Hepatocyte (in vitro differentiated cells): Measurements from ENCODE around the gene TRIM17. TPM values are rescaled to one million over a fixed set of nuclear protein-coding genes. Genes with fewer than 3 reads are reported as not detected.
A peak's percentile ranks its signal among the peaks of the same experiment; 100 is the strongest.

Experiments
- DNase-seq: peaks from one replicate; pipeline ENCODE4 v3.0.0-alpha.2; 2016; ENCODE audit warnings: low spot score
- H2AFZ ChIP-seq: fragments of 200-600 bp; sonication (generic); 2 replicates; pipeline ENCODE4 v1.6.0; 2016; ENCODE audit warnings: antibody characterized with exemption, mild to moderate bottlenecking
- H3K27ac ChIP-seq: fragments of 200-600 bp; sonication (generic); 2 replicates; pipeline ENCODE4 v1.5.1; 2016; ENCODE audit warnings: mild to moderate bottlenecking
- H3K27me3 ChIP-seq: fragments of 200-600 bp; sonication (generic); 2 replicates; pipeline ENCODE4 v1.6.1; 2016
- H3K36me3 ChIP-seq: fragments of 200-600 bp; sonication (generic); replicated peaks from 2 replicates; pipeline ENCODE4 v1.5.1; 2016; ENCODE audit warnings: low read depth; ENCODE audit not compliant: insufficient read depth
- H3K4me1 ChIP-seq: fragments of 200-600 bp; sonication (generic); 2 replicates; pipeline ENCODE4 v1.5.1; 2016; ENCODE audit warnings: mild to moderate bottlenecking, moderate library complexity; ENCODE audit not compliant: insufficient read depth
- H3K4me2 ChIP-seq: fragments of 200-600 bp; sonication (generic); 2 replicates; pipeline ENCODE4 v1.6.0; 2016
- H3K4me3 ChIP-seq: fragments of 200-600 bp; sonication (generic); 2 replicates; pipeline ENCODE4 v1.5.1; 2016; ENCODE audit warnings: mild to moderate bottlenecking
- H3K79me2 ChIP-seq: fragments of 200-600 bp; sonication (generic); 2 replicates; pipeline ENCODE4 v1.6.0; 2017; ENCODE audit warnings: mild to moderate bottlenecking
- H3K9me2 ChIP-seq: fragments of 200-600 bp; sonication (generic); replicated peaks from 2 replicates; pipeline ENCODE4 v1.6.0; 2017; ENCODE audit warnings: mild to moderate bottlenecking; ENCODE audit not compliant: insufficient read depth
- H3K9me3 ChIP-seq: fragments of 200-600 bp; sonication (generic); 2 replicates; pipeline ENCODE4 v1.5.1; 2016; ENCODE audit warnings: low read depth, mild to moderate bottlenecking
- H4K20me1 ChIP-seq: fragments of 200-600 bp; sonication (generic); 2 replicates; pipeline ENCODE4 v1.6.0; 2016; ENCODE audit warnings: mild to moderate bottlenecking; ENCODE audit not compliant: insufficient read depth, poor library complexity, severe bottlenecking
- EZH2 ChIP-seq: fragments of 200-600 bp; sonication (generic); IDR thresholded peaks from 2 replicates; pipeline ENCODE4 v1.6.1; 2016; ENCODE audit warnings: antibody characterized with exemption, mild to moderate bottlenecking, borderline replicate concordance
- EZH2phosphoT487 ChIP-seq: fragments of 200-600 bp; sonication (generic); IDR thresholded peaks from one replicate; pipeline ENCODE4 v1.6.1; 2018; ENCODE audit warnings: antibody characterized with exemption, mild to moderate bottlenecking, low read depth, moderate library complexity; ENCODE audit not compliant: unreplicated experiment, severe bottlenecking
- WGBS: methylation state at CpG from one replicate; pipeline ENCODE4 v1.1.6; 2016; ENCODE audit warnings: low lambda C conversion rate; ENCODE audit errors: missing lambda C conversion rate; 5-methylcytosine and 5-hydroxymethylcytosine counted together
- polyA plus RNA-seq: library from polyadenylated mRNA; unstranded; fragments of >200 nt; fragmentation: Nextera tagmentation; extraction: Ambion mirVana; gene quantifications from 2 replicates; pipeline ENCODE4 v1.2.1, GENCODE V29; 2016
- total RNA-seq: library from RNA; depleted of rRNA; stranded (reverse); fragments of >200 nt; gene quantifications from 2 replicates; pipeline ENCODE4 v1.2.3, GENCODE V29; 2014
- TF ChIP-seq, protein P1 (sequence below): fragments of 200-600 bp; sonication (generic); IDR thresholded peaks from 2 replicates; pipeline ENCODE4 v1.5.1; 2016; ENCODE audit warnings: antibody characterized with exemption, mild to moderate bottlenecking; ENCODE audit not compliant: poor library complexity

Gene TRIM17, protein sequence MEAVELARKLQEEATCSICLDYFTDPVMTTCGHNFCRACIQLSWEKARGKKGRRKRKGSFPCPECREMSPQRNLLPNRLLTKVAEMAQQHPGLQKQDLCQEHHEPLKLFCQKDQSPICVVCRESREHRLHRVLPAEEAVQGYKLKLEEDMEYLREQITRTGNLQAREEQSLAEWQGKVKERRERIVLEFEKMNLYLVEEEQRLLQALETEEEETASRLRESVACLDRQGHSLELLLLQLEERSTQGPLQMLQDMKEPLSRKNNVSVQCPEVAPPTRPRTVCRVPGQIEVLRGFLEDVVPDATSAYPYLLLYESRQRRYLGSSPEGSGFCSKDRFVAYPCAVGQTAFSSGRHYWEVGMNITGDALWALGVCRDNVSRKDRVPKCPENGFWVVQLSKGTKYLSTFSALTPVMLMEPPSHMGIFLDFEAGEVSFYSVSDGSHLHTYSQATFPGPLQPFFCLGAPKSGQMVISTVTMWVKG
- 2.1 and 2.4 TPM in 2 replicates for total RNA-seq
- 5.7 and 7.3 TPM in 2 replicates for polyA plus RNA-seq

GRCh38 chr1:228416217-228416933, at the start of gene TRIM17:
Gene TRIM17 (minus strand): TSS chr1:228416861. CDS start chr1:228415072, 1,789 bp downstream.
- no peaks in the 10 kb centered on the region for H3K9me3 ChIP-seq
- H3K27ac ChIP-seq: no peak within 1 kb of the TSS
- no peak for TF ChIP-seq EZH2phosphoT487
- TF ChIP-seq, protein P1, sequence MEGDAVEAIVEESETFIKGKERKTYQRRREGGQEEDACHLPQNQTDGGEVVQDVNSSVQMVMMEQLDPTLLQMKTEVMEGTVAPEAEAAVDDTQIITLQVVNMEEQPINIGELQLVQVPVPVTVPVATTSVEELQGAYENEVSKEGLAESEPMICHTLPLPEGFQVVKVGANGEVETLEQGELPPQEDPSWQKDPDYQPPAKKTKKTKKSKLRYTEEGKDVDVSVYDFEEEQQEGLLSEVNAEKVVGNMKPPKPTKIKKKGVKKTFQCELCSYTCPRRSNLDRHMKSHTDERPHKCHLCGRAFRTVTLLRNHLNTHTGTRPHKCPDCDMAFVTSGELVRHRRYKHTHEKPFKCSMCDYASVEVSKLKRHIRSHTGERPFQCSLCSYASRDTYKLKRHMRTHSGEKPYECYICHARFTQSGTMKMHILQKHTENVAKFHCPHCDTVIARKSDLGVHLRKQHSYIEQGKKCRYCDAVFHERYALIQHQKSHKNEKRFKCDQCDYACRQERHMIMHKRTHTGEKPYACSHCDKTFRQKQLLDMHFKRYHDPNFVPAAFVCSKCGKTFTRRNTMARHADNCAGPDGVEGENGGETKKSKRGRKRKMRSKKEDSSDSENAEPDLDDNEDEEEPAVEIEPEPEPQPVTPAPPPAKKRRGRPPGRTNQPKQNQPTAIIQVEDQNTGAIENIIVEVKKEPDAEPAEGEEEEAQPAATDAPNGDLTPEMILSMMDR: peak; percentile 51
- peak within 1 kb of the TSS; percentile 78 for H3K4me3 ChIP-seq
- H4K20me1 ChIP-seq: no peaks in the 10 kb centered on the region
- no peaks in the 10 kb centered on the region for H3K36me3 ChIP-seq
- peak; percentile 77 for DNase-seq
- no peaks in the 10 kb centered on the region for H3K27me3 ChIP-seq
- no peaks in the 10 kb centered on the region for H3K9me2 ChIP-seq
- under 1% methylated on average over 27 of the region's 59 CpGs for WGBS
- H3K79me2 ChIP-seq: no peaks in the 10 kb centered on the region
- H3K4me2 ChIP-seq: peak within 1 kb of the TSS; percentile 100
- H2AFZ ChIP-seq: peak within 1 kb of the TSS; percentile 58
- peaks cover 20% of the 10 kb centered on the region for H3K4me1 ChIP-seq

GRCh38 chr1:228465571-228466146, 49.0 kb upstream of the TRIM17 start:
- Histone ChIP-seq H3K4me3 (no peak overlapping the region), H3K9me3 (no peaks in the 10 kb centered on the region), H2AFZ (no peak overlapping the region), H3K9me2 (no peaks in the 10 kb centered on the region), H3K4me2 (peak overlapping the region; percentile 70), H3K27ac (no peak overlapping the region), H3K36me3 (no peaks in the 10 kb centered on the region), H3K27me3 (peaks cover 61% of the 10 kb centered on the region), H4K20me1 (no peaks in the 10 kb centered on the region), H3K4me1 (peaks cover 6% of the 10 kb centered on the region), H3K79me2 (no peaks in the 10 kb centered on the region)
- WGBS: 87% methylated on average over 8 of the region's 8 CpGs
- no peak for DNase-seq
- TF ChIP-seq EZH2phosphoT487 (no peak), EZH2 (no peak)
- TF ChIP-seq, protein P1: no peak

DNA sequence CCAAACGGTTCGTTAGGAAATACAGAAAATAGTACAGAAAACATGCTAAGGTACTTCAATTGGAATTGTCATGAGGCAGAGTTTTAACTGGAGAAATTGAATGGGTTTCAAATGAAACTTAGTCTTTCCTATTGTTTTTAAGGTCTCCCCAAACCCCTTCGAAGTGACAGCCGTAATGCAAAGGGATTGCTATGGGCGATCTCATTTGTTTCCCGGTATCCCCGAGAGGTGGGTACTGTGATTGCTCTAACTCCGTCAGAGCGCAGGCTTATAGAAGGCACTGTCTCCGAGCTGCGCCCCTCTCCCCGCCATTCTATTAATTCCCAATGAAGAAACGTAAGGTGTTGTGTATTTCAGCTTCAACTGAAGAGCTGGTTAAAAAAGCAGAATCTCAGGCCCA, 48.5 kb upstream of the TRIM17 start:
- Histone ChIP-seq H3K79me2 (no peaks in the 10 kb centered on the region), H4K20me1 (no peaks in the 10 kb centered on the region), H3K4me2 (peak overlapping the region; percentile 70), H3K4me1 (peaks cover 6% of the 10 kb centered on the region), H3K36me3 (no peaks in the 10 kb centered on the region), H3K27ac (peak overlapping the region; percentile 30), H2AFZ (peak overlapping the region; percentile 53), H3K27me3 (peaks cover 61% of the 10 kb centered on the region), H3K4me3 (peak overlapping the region; percentile 36), H3K9me3 (no peaks in the 10 kb centered on the region), H3K9me2 (no peaks in the 10 kb centered on the region)
- no peak for TF ChIP-seq EZH2
- TF ChIP-seq, protein P1: no peak
- no peak for TF ChIP-seq EZH2phosphoT487
- WGBS: 62% methylated on average over 13 of the region's 13 CpGs
- no peak for DNase-seq
